Hepatocyte (in vitro differentiated cells): ENCODE measurements around the gene KAT5.
"Not testable (repeated sequence)": the region's sequence is repeated elsewhere in the genome, so short reads cannot be mapped to it uniquely, and the experiment has no call there.

Experiments
- CTCF ChIP-seq: fragments of 200-600 bp; sonication (generic); IDR thresholded peaks from 2 replicates; pipeline ENCODE4 v1.5.1; 2016; ENCODE audit warnings: antibody characterized with exemption, mild to moderate bottlenecking; ENCODE audit not compliant: poor library complexity
- EZH2 ChIP-seq: fragments of 200-600 bp; sonication (generic); IDR thresholded peaks from 2 replicates; pipeline ENCODE4 v1.6.1; 2016; ENCODE audit warnings: antibody characterized with exemption, mild to moderate bottlenecking, borderline replicate concordance
- EZH2phosphoT487 ChIP-seq: fragments of 200-600 bp; sonication (generic); IDR thresholded peaks from one replicate; pipeline ENCODE4 v1.6.1; 2018; ENCODE audit warnings: antibody characterized with exemption, mild to moderate bottlenecking, low read depth, moderate library complexity; ENCODE audit not compliant: unreplicated experiment, severe bottlenecking

DNA sequence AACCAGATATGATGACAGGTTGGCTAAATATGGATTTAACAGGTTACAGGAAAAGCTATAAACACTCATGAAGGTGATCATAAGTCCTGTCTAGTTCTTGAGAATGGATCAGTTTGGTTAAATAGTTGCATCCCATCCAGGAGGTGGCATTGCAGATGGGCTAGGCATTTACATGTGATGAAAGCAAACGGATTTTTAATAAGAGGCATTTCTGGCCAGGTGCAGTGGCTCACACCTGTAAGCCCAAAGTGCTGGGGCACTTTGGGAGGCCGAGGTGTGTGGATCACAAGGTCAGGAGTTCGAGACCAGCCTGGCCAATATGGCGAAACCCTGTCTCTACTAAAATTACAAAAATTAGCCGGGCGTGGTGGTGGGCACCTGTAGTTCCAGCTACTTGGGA, 28.6 kb upstream of the KAT5 start:
- not testable (repeated sequence) for TF ChIP-seq CTCF, EZH2, EZH2phosphoT487
